ENCODE data around the gene PDS5A.
"Not testable (repeated sequence)": the region's sequence is repeated elsewhere in the genome, so short reads cannot be mapped to it uniquely, and the experiment has no call there.

The PDS5A gene

DNA sequence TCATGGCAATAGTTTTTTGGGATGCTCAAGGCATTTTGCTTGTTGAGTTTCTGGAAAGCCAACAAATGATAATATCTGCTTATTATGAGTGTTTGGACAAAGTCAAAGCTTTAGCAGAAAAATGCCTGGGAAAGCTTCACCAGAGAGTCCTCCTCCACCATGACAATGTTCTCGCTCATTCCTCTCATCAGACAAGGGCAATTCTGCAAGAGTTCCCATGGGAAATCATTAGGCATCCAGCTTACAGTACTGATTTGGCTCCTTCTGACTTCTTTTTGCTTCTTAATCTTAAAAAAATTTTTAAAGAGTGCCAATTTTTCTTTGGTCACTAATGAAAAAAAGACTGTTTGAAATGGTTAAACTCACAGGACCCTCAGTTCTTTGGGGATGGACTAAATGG lies 143.4 kb downstream of the PDS5A start:
- no peak for DNase-seq (ENCODE audit: low read depth in 2 of 2, low spot score in 1 of 2)

GRCh38 chr4:39825741-39826231 lies 151.9 kb downstream of the PDS5A start:
- no peak for DNase-seq (ENCODE audit: low read depth in 2 of 2, low spot score in 1 of 2)

GRCh38 chr4:39825090-39825489 lies 152.6 kb downstream of the PDS5A start:
- no peak for DNase-seq (ENCODE audit: low read depth in 2 of 2, low spot score in 1 of 2)

DNA sequence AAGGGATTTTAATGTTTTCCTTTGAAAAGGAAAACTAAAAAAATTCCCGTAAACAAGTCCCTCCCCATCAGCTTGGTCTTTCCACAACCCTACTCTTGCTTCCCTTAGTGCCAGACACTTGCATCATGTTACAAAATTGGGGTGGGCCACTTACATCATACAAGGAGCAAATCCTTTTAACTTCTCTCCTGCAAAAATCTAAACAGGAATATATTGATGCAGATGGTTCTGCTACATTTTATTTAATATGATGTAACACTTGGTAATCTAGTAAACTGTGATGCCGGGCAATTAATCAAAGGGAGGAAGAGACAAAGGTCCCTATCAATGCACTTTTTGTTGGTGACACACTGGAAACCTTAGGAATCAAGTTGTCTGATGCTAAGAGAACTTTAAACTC lies 154.5 kb downstream of the PDS5A start:
- no peak for DNase-seq (ENCODE audit: low read depth in 2 of 2, low spot score in 1 of 2)

GRCh38 chr4:39822662-39823061 lies 155.0 kb downstream of the PDS5A start:
- DNase-seq (ENCODE audit: low read depth in 2 of 2, low spot score in 1 of 2), result no peak

DNA sequence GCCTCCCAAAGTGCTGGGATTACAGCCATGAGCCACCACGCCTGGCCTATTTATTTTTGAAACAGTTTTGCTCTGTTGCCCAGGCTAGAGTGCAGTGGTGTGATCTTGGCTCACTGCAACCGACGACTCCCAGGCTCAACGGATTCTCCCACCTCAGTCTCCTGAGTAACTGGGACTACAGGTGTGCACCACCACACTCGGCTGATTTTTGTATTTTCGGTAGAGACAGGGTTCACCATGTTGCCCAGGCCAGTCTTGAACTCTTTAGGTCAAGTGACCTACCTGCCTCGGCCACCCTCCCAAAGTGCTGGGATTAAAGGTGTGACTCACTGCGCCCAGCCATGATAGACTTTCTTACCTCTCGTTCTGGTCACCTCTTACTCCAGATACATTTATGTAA lies 155.8 kb downstream of the PDS5A start:
- DNase-seq (ENCODE audit: low read depth in 2 of 2, low spot score in 1 of 2), result no peak

GRCh38 chr4:39820186-39820585 lies 157.5 kb downstream of the PDS5A start:
- no peak for DNase-seq (ENCODE audit: low read depth in 2 of 2, low spot score in 1 of 2)

- DNase-seq (ENCODE audit: low read depth in 2 of 2, low spot score in 1 of 2), result no peak
Observed at GRCh38 chr4:39818646-39819045, 159.1 kb downstream of the PDS5A start.

DNA sequence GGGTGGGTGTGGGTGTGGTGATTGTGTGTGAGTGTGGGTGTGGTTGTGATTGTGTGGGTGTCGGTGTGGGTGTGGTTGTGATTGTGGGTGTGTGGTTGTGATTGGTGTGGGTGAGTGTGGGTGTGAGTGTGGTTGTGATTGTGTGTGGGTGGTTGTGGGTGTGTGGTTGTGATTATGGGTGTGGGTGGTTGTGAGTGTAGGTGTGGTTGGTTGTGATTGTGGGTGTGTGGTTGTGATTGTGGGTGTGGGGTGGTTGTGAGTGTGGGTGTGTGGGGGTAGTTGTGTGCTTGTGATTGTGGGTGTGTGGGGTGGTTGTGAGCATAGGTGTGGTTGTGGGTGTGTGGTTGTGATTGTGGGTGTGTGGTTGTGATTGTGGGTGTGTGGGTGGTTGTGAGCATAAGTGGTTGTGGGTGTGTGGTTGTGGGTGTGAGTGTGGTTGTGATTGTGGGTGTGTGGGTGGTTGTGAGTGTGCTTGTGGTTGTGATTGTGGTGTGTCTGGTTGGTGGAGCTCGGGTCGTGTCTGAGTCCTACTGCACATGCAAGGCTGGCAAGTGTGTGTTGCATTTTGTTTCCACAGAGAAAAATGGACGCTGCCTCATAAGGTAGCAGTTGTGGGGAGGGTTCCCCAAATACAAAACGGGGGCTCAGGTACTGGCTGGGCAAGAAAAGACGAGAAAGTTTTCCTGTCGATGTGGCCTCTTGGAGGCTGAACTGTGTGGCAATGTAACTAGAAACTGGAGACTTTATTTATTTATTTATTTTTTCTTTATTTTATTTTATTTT lies 163.1 kb downstream of the PDS5A start:
- DNase-seq (ENCODE audit: low read depth in 2 of 2, low spot score in 1 of 2), result no peak

GRCh38 chr4:39813761-39814160 lies 163.9 kb downstream of the PDS5A start:
- DNase-seq (ENCODE audit: low read depth in 2 of 2, low spot score in 1 of 2), result not testable (repeated sequence)

DNA sequence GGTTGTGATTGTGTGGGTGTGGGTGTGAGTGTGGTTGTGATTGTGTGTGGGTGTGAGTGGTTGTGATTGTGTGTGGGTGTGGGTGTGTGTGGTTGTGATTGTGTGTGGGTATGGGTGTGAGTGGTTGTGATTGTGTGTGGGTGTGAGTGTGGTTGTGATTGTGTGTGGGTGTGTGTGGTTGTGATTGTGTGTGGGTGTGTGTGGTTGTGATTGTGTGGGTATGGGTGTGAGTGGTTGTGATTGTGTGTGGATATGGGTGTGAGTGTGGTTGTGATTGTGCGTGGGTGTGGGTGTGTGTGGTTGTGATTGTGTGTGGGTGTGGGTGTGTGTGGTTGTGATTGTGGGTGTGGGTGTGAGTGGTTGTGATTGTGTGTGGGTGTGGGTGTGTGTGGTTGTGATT lies 164.7 kb downstream of the PDS5A start:
- DNase-seq (ENCODE audit: low read depth in 2 of 2, low spot score in 1 of 2), result not testable (repeated sequence)

DNA sequence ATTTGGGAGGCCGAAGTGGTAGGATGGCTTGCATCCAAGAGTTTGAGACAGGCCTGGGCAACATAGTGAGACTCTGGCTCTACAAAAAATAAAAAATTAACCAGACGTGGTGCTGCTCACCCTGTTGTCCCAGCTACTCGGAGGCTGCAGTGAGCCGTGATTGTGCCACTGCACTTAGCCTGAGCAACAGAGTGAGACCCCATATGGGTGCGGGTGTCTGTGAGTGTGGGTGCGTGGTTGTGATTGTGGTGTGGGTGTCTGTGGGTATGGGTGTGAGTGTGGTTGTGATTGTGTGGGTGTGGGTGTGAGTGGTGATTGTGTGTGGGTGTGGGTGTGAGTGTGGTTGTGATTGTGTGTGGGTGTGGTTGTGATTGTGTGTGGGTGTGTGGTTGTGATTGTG lies 165.2 kb downstream of the PDS5A start:
- DNase-seq (ENCODE audit: low read depth in 2 of 2, low spot score in 1 of 2), result no peak

GRCh38 chr4:39808231-39808749 lies 169.4 kb downstream of the PDS5A start:
- no peak for DNase-seq (ENCODE audit: low read depth in 2 of 2, low spot score in 1 of 2)

DNA sequence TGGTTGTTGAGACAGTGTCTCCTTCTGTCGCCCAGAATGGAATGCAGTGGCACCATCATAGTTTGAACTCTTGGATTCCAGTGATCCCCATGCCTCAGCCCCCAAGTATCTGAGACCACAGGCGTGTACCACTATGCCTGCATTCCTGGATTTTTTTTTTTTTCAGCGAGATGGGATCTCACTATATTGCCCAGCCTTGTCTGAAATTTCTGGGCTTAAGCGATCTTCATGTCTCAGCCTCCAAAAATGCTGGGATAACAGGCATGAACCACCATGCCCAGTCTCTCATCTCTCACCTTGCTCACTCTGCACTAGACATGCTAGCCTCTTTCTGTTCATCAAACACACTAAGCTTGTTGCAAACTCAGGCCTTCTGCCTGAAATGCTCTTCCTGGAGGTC lies 175.7 kb downstream of the PDS5A start:
- DNase-seq (ENCODE audit: low read depth in 2 of 2, low spot score in 1 of 2), result no peak

- not testable (repeated sequence) for DNase-seq (ENCODE audit: low read depth in 2 of 2, low spot score in 1 of 2)
Observed at GRCh38 chr4:39792976-39793375, 184.7 kb downstream of the PDS5A start.

DNA sequence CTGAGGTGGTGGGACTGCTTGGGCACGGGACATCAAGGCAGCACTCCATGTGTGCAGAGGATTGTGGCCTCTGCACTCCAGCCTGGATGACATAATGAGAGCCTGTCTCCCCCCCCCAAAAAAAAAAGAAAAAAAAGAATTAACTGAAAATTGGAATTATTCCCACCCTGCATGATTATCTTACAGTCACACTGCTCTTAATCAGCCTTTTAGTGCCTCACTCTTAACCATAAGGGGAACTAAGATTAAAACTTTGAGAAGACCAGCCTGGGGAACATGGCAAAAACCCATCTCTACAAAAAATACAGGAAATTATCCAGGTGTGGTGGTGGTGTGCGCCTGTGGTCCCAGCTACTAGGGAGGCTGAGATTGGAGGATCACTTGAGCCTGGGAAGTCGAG lies 185.2 kb downstream of the PDS5A start:
- no peak for DNase-seq (ENCODE audit: low read depth in 2 of 2, low spot score in 1 of 2)

- no peak for DNase-seq (ENCODE audit: low read depth in 2 of 2, low spot score in 1 of 2)
Observed at GRCh38 chr4:39792128-39792527, 185.6 kb downstream of the PDS5A start.

DNA sequence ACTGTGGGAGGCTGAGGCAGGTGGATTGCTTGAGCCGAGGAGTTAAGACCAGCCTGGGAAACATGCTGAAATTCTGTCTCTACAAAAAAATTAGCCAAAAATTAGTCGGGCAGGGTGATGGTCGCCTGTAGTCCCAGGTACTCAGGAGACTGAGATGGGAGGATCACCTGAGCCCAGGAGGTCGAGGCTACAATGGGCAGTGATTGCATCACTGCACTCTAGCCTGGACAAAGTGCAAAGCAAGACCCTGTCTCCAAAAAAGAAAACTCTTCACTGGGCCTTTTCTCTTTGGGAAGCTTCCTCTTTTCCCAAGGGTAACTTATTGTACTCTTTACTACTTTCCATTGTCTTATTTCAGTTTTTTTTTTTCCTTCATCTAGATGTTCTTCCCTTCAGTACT lies 190.9 kb downstream of the PDS5A start:
- DNase-seq (ENCODE audit: low read depth in 2 of 2, low spot score in 1 of 2), result no peak

DNA sequence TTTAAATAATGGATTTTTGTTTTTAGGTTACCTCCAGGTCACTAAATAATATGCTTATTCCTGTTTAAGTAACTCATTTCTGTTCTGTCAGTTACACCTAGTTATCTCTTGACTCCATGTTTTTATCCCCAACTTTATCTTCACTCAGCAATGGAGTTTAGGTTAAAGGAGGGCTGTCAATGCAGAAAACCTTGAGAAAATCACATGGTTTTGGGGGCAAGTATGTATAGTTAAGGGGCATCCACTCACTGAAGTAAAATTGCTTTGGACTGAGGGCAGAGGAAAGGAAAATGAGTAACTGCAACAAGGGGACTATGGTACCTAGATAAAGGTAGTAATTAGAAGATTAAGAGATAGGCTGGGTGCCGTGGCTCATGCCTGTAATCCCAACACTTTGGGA lies 192.6 kb downstream of the PDS5A start:
- no peak for DNase-seq (ENCODE audit: low read depth in 2 of 2, low spot score in 1 of 2)

- DNase-seq (ENCODE audit: low read depth in 2 of 2, low spot score in 1 of 2), result not testable (repeated sequence)
Observed at GRCh38 chr4:39781988-39782387, 195.7 kb downstream of the PDS5A start.
